Measurements from ENCODE around the gene CCDC169. TPM values are rescaled to one million over a fixed set of nuclear protein-coding genes. Genes with fewer than 3 reads are reported as not detected.

Gene CCDC169
- total RNA-seq, 1 donor from 2014 or later: 0.55 TPM

GRCh38 chr13:36217456-36217855, 80.2 kb downstream of the CCDC169 start:
- H3K27ac ChIP-seq: no peak overlapping the region
- no peak for TF ChIP-seq CTCF (IDR thresholded peaks at IDR 0.05)
- DNase-seq (no peak), ATAC-seq (no peak)
- no peaks in the 10 kb centered on the region for H3K27me3 ChIP-seq
- no peaks in the 10 kb centered on the region for H3K4me1 ChIP-seq
- no peak overlapping the region for H3K4me3 ChIP-seq
- no peaks in the 10 kb centered on the region for H3K9me3 ChIP-seq
- intact Hi-C loops (cut with DNase I): no loop called here
- H3K36me3 ChIP-seq: no peaks in the 10 kb centered on the region

GRCh38 chr13:36214163-36214921, 83.3 kb downstream of the CCDC169 start, which contains the start of gene SOHLH2:
SOHLH2 (minus strand) TSS chr13:36214556; CDS start chr13:36214526, 30 bp downstream.
- Histone ChIP-seq H3K27ac (no peak within 1 kb of the TSS), H3K36me3 (no peaks in the 10 kb centered on the region), H3K27me3 (no peaks in the 10 kb centered on the region), H3K4me3 (no peak within 1 kb of the TSS), H3K9me3 (no peaks in the 10 kb centered on the region), H3K4me1 (no peaks in the 10 kb centered on the region)
- intact Hi-C loops (cut with DNase I): no loop called here
- no peak for TF ChIP-seq CTCF (IDR thresholded peaks at IDR 0.05)
- peak; percentile 31 for ATAC-seq
- peak; percentile 53 for DNase-seq

GRCh38 chr13:36212789-36213188, 84.8 kb downstream of the CCDC169 start:
- Histone ChIP-seq H3K4me1 (no peaks in the 10 kb centered on the region), H3K4me3 (no peak overlapping the region), H3K9me3 (no peaks in the 10 kb centered on the region), H3K27me3 (no peaks in the 10 kb centered on the region), H3K27ac (no peak overlapping the region), H3K36me3 (no peaks in the 10 kb centered on the region)
- ATAC-seq: no peak
- intact Hi-C loops (cut with DNase I): no loop called here
- TF ChIP-seq CTCF (IDR thresholded peaks at IDR 0.05): no peak
- DNase-seq: no peak

- Histone ChIP-seq H3K27me3 (no peaks in the 10 kb centered on the region), H3K27ac (no peak overlapping the region), H3K9me3 (no peaks in the 10 kb centered on the region), H3K36me3 (no peaks in the 10 kb centered on the region), H3K4me3 (no peak overlapping the region), H3K4me1 (no peaks in the 10 kb centered on the region)
- TF ChIP-seq CTCF (IDR thresholded peaks at IDR 0.05): no peak
- DNase-seq (no peak), ATAC-seq (peak; percentile 55)
- intact Hi-C loops (cut with DNase I): no loop called here
Measured at GRCh38 chr13:36211567-36211966, 86.0 kb downstream of the CCDC169 start.

GRCh38 chr13:36210738-36211137, 86.9 kb downstream of the CCDC169 start:
- DNase-seq (no peak), ATAC-seq (no peak)
- Histone ChIP-seq H3K4me3 (no peak overlapping the region), H3K36me3 (no peaks in the 10 kb centered on the region), H3K9me3 (no peaks in the 10 kb centered on the region), H3K4me1 (no peaks in the 10 kb centered on the region), H3K27ac (no peak overlapping the region), H3K27me3 (no peaks in the 10 kb centered on the region)
- intact Hi-C loops (cut with DNase I): no loop called here
- no peak for TF ChIP-seq CTCF (IDR thresholded peaks at IDR 0.05)

All from upper lobe of right lung (tissue), 1 donor.